ENCODE measurements around the gene HMCN1.
A peak's percentile ranks its signal among the peaks of the same experiment; 100 is the strongest.
"Not testable (repeated sequence)": the region's sequence is repeated elsewhere in the genome, so short reads cannot be mapped to it uniquely, and the experiment has no call there.

HMCN1 gene

DNA sequence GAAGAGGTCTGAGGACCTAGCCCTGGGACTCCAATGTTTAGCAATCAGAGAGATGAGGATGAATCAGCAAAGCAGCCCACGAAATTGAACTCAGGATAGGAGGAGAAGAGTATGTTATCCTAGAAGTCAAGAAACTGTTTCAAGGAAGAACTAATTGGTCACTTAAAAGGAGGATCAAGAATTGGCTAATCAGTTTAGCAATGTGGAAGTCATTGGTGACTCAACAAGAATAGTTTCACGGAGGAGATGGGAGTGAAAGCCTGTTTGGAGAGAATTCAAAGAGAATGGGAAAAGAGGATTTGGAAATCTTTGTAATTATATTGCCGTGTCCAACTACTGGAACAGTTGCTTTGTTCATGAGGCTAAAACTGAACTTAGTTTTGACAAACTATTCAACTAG, 7.4 kb downstream of the HMCN1 start:
- no peak for DNase-seq (ENCODE audit: low read depth, low spot score)

DNA sequence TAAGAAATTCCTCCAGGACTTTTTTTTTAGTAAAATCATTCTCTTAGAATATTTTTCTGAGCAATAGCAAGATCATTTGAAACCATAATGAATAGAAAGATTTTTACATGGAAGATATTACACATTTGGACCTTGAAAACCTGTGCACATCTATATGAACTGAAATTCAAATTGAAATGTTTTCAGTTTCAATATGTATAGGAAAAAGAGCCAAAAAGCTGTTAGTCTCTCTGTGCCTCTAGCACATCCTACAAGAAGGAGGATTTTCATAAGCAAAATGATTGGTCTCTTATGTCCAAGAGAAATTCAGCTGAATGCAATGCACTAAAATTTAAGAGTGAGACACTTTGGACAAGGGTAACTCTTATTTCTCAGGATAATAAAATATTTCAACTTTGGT, 8.2 kb downstream of the HMCN1 start:
- no peak for DNase-seq (ENCODE audit: low read depth, low spot score)

GRCh38 chr1:185745165-185745564, 11.0 kb downstream of the HMCN1 start:
- no peak for DNase-seq (ENCODE audit: low read depth, low spot score)

- DNase-seq (ENCODE audit: low read depth, low spot score): peak; percentile 20
Observed at GRCh38 chr1:185759061-185759460, 24.9 kb downstream of the HMCN1 start.

DNA sequence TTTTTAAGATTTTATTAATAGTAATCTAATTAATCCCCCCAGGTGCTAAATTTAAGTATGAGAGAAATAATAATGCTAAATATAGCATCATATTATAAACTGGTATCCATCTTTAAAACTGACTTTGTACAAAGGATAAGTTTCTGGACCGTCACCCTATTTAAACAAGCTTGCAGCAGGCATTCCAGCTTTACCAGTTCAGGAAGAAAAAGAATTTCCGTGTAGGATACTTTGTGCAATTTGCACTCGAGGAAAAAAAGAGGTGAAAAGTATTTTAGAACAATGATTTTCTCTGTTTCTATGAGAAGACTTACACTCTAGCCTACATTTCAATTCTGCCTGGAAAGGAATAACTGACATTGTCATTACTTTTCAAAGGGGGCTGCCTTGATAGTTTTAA, 27.6 kb downstream of the HMCN1 start:
- no peak for DNase-seq (ENCODE audit: low read depth, low spot score)

GRCh38 chr1:185767508-185768120, 33.4 kb downstream of the HMCN1 start:
- no peak for DNase-seq (ENCODE audit: low read depth, low spot score)

DNA sequence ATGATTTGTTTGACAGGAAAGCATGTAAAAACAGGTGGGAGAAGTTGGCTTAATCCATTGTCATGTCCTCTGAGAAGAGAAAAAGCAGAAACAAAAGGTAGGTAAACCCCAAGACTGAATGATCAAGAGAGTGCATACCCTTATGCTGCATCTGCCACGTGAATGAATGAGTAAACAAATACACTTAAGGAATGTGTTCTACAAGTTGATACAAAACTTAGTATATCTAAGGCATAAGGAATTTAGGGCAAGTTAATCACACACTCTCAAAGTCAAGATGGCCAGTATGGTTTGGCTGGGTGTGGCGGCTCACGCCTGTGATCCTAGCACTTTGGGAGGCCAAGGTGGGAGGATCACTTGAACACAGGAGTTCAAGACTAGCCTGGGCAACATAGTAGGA, 34.2 kb downstream of the HMCN1 start:
- DNase-seq (ENCODE audit: low read depth, low spot score): no peak

GRCh38 chr1:185769136-185769535, 34.9 kb downstream of the HMCN1 start:
- no peak for DNase-seq (ENCODE audit: low read depth, low spot score)

DNA sequence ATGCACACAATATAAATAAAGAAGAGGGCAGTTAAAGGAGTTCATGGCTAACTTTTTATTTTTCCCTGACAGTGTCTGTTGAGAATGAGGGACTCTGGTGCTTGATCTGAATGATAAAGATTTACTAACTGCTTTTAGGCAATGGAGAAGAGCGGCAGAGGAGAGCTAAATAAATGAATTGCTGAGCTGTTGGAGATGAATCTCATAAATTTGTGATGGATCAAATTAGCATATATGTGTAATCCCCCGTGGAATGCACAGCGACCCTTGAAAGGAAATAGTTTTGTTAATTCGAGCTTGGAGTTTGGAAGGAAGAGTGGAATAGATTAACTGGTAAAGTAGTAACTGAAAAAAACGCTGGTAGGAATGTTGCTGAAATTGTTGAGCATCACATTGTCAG, 40.2 kb downstream of the HMCN1 start:
- DNase-seq (ENCODE audit: low read depth, low spot score): no peak

DNA sequence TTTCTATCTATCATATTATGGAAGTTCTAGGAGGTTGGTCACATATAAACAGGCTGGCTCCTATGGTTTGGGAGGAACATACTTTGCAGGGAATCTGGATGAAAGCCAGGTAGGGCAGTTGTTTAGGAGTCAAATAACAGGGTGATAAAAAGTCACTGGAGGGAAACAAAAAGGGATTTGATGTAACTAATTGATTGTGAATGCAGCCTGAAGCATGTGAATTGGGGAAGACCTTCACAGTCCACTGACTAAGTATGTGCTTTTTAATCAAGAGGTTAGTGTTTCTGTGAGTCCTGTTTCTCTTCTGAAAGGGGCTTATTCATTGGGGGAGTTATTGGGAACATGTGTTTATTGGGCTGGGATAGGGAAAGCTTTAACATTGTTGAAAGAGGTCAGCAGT, 41.3 kb downstream of the HMCN1 start:
- DNase-seq (ENCODE audit: low read depth, low spot score): no peak

GRCh38 chr1:185776522-185776921, 42.3 kb downstream of the HMCN1 start:
- no peak for DNase-seq (ENCODE audit: low read depth, low spot score)

DNA sequence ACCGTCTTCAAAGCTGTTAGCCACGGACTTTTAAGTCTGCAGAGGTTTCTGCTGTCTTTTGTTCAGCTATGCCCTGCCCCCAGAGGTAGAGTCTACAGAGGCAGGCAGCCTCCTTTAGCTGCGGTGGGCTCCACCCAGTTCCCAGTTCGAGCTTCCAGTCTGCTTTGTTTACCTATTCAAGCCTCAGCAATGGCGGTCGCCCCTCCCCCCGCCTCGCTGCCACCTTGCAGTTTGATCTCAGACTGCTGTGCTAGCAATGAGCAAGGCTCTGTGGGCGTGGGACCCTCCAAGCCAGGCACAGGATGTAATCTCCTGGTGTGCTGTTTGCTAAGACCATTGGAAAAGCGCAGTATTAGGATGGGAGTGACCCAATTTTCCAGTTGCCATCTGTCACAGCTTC, 49.7 kb downstream of the HMCN1 start:
- DNase-seq (ENCODE audit: low read depth, low spot score): not testable (repeated sequence)

GRCh38 chr1:185785586-185785985, 51.4 kb downstream of the HMCN1 start:
- DNase-seq (ENCODE audit: low read depth, low spot score): no peak

- DNase-seq (ENCODE audit: low read depth, low spot score): no peak
Observed at GRCh38 chr1:185786524-185786923, 52.3 kb downstream of the HMCN1 start.

DNA sequence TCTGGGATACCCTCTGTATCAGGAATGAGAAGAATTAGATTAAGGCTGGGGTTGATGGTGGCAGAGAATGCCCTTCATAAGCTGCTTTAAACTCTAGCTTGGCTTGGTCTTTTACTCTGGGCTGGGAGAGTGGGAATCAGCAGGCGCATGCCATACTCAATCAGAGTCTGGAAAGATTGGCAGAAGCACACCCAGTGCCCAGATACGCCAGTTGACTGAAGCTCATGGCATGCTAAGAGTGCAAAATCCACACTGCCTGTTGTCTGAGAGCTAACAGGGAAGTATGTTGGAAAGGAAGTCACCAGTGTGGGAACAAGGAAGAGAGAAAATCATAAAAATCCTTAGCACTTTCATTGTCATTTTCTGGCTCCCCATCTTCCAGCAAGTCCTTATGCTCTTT, 53.0 kb downstream of the HMCN1 start:
- no peak for DNase-seq (ENCODE audit: low read depth, low spot score)

GRCh38 chr1:185788386-185788785, 54.2 kb downstream of the HMCN1 start:
- no peak for DNase-seq (ENCODE audit: low read depth, low spot score)

- DNase-seq (ENCODE audit: low read depth, low spot score): no peak
Observed at GRCh38 chr1:185789501-185790193, 55.5 kb downstream of the HMCN1 start.

DNA sequence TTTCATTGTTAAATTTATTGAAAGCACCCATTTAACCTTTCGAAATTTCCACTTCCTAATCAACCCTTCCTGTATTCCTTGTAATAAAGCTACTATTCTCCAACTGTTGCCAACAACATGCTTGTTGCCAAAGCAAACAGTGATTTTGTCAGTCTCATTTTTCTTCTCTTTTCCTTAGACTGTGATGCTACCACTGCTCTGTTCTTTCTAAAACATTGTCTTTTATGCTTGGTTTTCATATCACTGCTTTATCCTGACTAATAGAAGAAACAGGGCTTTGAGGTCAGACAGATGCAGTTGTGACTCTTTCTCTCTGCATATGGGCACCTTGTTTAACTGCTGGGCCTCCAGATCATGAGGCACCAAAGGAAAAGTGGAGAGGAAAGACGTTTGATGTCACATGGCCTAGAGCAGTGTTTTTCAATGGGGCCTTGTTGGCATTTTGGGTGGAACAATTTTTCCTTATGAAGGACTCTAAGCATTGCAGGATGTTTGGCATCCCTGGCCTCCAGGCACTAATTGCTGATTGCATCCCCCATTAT, 56.1 kb downstream of the HMCN1 start:
- DNase-seq (ENCODE audit: low read depth, low spot score): no peak

GRCh38 chr1:185792040-185792439, 57.8 kb downstream of the HMCN1 start:
- DNase-seq (ENCODE audit: low read depth, low spot score): no peak

- DNase-seq (ENCODE audit: low read depth, low spot score): not testable (repeated sequence)
Observed at GRCh38 chr1:185794495-185794894, 60.3 kb downstream of the HMCN1 start.

- no peak for DNase-seq (ENCODE audit: low read depth, low spot score)
Observed at GRCh38 chr1:185795181-185795580, 61.0 kb downstream of the HMCN1 start.

DNA sequence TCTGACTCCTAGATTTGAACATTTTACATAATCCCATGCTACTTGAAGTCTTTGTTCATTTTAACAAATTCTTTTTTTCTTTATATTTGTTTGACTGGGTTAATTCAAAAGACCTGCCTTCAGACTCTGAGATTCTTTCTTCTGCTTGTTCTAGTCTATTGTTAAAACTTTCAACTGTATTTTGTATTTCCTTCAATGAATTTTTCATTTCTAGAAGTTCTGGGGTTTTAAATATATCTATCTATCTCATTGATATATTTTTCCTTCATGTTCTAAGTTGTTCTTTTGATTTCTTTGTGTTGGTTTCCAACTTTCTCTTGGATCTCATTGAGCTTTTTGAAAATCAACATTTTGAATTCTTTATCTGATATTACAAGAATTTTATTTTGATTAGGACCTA, 64.3 kb downstream of the HMCN1 start:
- no peak for DNase-seq (ENCODE audit: low read depth, low spot score)

DNA sequence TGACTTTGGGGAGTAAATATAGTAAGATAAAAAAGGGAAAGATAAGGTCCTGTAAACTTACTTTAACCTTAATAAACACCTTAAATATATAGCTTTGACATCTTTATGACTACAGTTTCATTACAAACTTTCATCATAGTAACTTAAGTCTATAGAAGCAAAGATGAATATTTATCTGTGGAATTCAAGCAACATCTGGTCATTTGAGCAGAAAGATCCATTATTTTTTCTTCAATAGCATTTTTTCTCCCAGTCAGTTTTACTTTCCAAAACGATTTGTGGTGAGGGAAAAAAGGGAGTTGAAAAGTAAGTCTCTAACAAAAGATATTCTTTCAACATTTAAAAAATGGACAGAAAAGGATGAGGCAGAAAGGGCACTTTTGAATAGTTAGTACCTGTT, 69.0 kb downstream of the HMCN1 start:
- no peak for DNase-seq (ENCODE audit: low read depth, low spot score)

Measured in brain pericyte (primary cell).